A673 (cell line): Measurements from ENCODE around the gene INTS4. TPM values are rescaled to one million over a fixed set of nuclear protein-coding genes. Genes with fewer than 3 reads are reported as not detected.
"Not testable (repeated sequence)": the region's sequence is repeated elsewhere in the genome, so short reads cannot be mapped to it uniquely, and the experiment has no call there.

Experiments
- BruUV-seq: library from RNA; stranded (reverse); fragments of 400-500 nt; replicated peaks from 2 replicates; lab custom pipeline; 2021; lab: Mats Ljungman, UMichigan
- CTCF ChIA-PET: fragments of 300-600 bp; sonication (Branson Sonifier 250); formaldehyde crosslinking; loops from one replicate; lab custom pipeline; 2022; ENCODE audit warnings: antibody characterized with exemption; lab: Charles Lee
- POLR2A ChIA-PET: fragments of 300-600 bp; sonication (Branson Sonifier 250); formaldehyde crosslinking; loops from one replicate; lab custom pipeline; 2022; ENCODE audit warnings: antibody characterized with exemption; ENCODE audit not compliant: low non-redundant PET; lab: Charles Lee
- DNase-seq: peaks from one replicate; pipeline ENCODE4 v3.0.0-alpha.2; 2015; ENCODE audit warnings: low spot score
- H3K27ac ChIP-seq: fragments of 200-600 bp; sonication (generic); 2 replicates; pipeline ENCODE4 v1.5.1; 2016; ENCODE audit warnings: mixed run types, low read depth, mild to moderate bottlenecking, mixed read lengths, antibody characterized with exemption, low read length; ENCODE audit not compliant: poor library complexity, severe bottlenecking
- H3K27me3 ChIP-seq: fragments of 200-600 bp; sonication (generic); replicated peaks from 2 replicates; pipeline ENCODE4 v1.6.1; 2017; ENCODE audit warnings: mixed run types, low read depth, mild to moderate bottlenecking, mixed read lengths, antibody characterized with exemption, low read length; ENCODE audit not compliant: insufficient read depth, poor library complexity
- H3K36me3 ChIP-seq: fragments of 200-600 bp; sonication (generic); 2 replicates; pipeline ENCODE4 v1.6.1; 2016; ENCODE audit warnings: mixed run types, mild to moderate bottlenecking, mixed read lengths, antibody characterized with exemption, low read length; ENCODE audit not compliant: insufficient read depth, poor library complexity, severe bottlenecking
- H3K4me1 ChIP-seq: fragments of 200-600 bp; sonication (generic); 2 replicates; pipeline ENCODE4 v1.6.1; 2017; ENCODE audit warnings: mixed run types, mild to moderate bottlenecking, mixed read lengths, antibody characterized with exemption, low read length; ENCODE audit not compliant: insufficient read depth, poor library complexity, severe bottlenecking
- H3K4me3 ChIP-seq: fragments of 200-600 bp; sonication (generic); 2 replicates; pipeline ENCODE4 v1.5.1; 2016; ENCODE audit warnings: low read depth, mixed run types, mild to moderate bottlenecking, mixed read lengths, low read length; ENCODE audit not compliant: poor library complexity, severe bottlenecking
- H3K9me3 ChIP-seq: fragments of 200-600 bp; sonication (generic); 2 replicates; pipeline ENCODE4 v1.6.1; 2016; ENCODE audit warnings: mixed run types, low read depth, mild to moderate bottlenecking, mixed read lengths, antibody characterized with exemption, low read length; ENCODE audit not compliant: poor library complexity, severe bottlenecking
- EZH2 ChIP-seq: fragments of 200-600 bp; sonication (generic); IDR thresholded peaks from 2 replicates; pipeline ENCODE4 v1.6.1; 2017; ENCODE audit warnings: borderline replicate concordance, low read depth, mild to moderate bottlenecking, mixed read lengths, antibody characterized with exemption, low read length; ENCODE audit not compliant: poor library complexity, severe bottlenecking
- intact Hi-C: fragments of 100-400 bp; cut with micrococcal nuclease; formaldehyde crosslinking; loops from one replicate; pipeline ENCODE4 v1.10.0; 2022; ENCODE audit not compliant: unreplicated experiment
- total RNA-seq: library from RNA; stranded (reverse); gene quantifications from 2 replicates; pipeline ENCODE4 v1.2.3, GENCODE V29; 2021
- TF ChIP-seq, protein P1 (sequence below): fragments of 300-800, 200-600 bp; sonication (generic); conservative IDR thresholded peaks from 2 replicates; pipeline ENCODE4 v1.5.1; 2017; ENCODE audit warnings: low read depth, mild to moderate bottlenecking, antibody characterized with exemption, low read length, moderate library complexity, mixed read lengths

Gene INTS4
- total RNA-seq, 1 experiment from 2014 or later: 66.1 TPM

DNA sequence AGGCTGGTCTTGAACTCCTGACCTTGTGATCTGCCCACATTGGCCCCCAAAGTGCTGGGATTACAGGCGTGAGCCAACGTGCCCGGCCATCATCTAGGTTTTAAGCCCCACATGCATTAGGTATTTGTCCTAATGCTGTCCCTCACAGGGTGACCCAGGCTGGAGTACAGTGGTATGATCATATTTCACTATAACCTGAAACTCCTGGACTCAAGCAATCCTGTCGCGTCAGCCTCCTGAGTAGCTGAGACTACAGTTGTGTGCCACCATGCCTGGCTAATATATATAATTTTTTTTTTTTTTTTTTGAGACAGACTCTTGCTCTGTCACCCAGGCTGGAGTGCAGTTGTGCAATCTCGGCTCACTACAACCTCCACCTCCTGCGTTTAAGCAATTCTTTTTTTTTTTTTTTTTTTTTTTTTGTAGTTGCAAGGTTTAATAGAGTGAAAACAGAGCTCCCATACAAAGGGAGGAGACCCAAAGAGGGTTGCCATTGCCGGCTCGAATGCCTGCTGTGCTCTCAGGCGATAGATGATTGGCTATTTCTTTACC, 136.5 kb downstream of the INTS4 start:
- H3K27ac ChIP-seq, CTCF ChIA-PET, H3K4me3 ChIP-seq, H3K4me1 ChIP-seq, intact Hi-C loops, H3K36me3 ChIP-seq, BruUV-seq, H3K27me3 ChIP-seq, DNase-seq: not testable (repeated sequence)
- H3K9me3 ChIP-seq: peaks cover 17% of the 10 kb centered on the region
- POLR2A ChIA-PET: interaction anchor here (0.7 kb wide), 1 partner anchor 1706 kb away, joined by 11 read pairs; no protein-coding TSS in a partner anchor

DNA sequence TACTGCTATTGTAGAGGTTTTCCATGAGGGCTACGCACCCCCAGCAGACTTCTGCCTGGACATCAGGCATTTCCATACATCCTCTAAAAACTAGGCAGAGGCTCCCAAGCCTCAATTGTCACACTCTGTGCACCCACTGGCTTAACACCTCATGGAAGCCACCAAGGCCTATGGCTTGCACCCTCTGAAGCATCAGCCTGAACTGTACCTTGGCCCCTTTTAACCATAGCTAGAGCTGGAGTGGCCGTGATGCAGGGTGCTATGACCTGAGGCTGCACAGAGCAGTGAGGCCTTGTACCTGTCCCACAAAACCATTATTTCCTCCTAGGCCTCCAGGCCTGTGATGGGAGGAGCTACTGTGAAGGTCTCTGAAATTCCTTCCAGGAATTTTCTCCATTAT, 139.6 kb downstream of the INTS4 start:
- H3K36me3 ChIP-seq: no peaks in the 10 kb centered on the region
- ChIA-PET POLR2A (no interaction called here), CTCF (no interaction called here)
- H3K27me3 ChIP-seq: no peaks in the 10 kb centered on the region
- peaks cover 17% of the 10 kb centered on the region for H3K9me3 ChIP-seq
- H3K27ac ChIP-seq: no peak overlapping the region
- no peak for DNase-seq
- no peak for TF ChIP-seq EZH2
- TF ChIP-seq, protein P1, sequence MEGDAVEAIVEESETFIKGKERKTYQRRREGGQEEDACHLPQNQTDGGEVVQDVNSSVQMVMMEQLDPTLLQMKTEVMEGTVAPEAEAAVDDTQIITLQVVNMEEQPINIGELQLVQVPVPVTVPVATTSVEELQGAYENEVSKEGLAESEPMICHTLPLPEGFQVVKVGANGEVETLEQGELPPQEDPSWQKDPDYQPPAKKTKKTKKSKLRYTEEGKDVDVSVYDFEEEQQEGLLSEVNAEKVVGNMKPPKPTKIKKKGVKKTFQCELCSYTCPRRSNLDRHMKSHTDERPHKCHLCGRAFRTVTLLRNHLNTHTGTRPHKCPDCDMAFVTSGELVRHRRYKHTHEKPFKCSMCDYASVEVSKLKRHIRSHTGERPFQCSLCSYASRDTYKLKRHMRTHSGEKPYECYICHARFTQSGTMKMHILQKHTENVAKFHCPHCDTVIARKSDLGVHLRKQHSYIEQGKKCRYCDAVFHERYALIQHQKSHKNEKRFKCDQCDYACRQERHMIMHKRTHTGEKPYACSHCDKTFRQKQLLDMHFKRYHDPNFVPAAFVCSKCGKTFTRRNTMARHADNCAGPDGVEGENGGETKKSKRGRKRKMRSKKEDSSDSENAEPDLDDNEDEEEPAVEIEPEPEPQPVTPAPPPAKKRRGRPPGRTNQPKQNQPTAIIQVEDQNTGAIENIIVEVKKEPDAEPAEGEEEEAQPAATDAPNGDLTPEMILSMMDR: no peak
- H3K4me3 ChIP-seq: no peak overlapping the region
- BruUV-seq: no TSS peak
- intact Hi-C loops: no loop called here
- no peaks in the 10 kb centered on the region for H3K4me1 ChIP-seq

DNA sequence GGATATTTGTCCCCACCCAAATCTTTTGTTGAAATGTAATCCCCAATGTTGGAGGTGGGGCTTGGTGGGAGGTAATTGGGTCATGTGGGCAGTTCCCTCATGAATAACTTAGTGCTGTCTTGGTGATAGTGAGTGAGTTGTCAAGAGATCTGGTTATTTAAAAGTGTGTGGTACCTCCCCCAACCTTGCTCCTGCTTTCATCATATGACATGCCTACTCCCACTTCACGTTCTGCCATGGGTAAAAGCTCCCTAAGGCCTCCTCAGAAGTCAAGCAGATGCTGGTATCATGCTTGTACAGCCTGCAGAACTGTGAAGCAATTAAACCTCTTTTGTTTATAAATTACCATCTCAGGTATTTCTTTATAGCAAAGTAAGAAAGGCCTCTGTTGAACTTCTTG, 143.0 kb downstream of the INTS4 start:
- Histone ChIP-seq H3K27ac (no peak overlapping the region), H3K36me3 (no peaks in the 10 kb centered on the region), H3K4me1 (no peaks in the 10 kb centered on the region), H3K4me3 (no peak overlapping the region), H3K27me3 (no peaks in the 10 kb centered on the region), H3K9me3 (peaks cover 17% of the 10 kb centered on the region)
- ChIA-PET POLR2A (no interaction called here), CTCF (no interaction called here)
- DNase-seq: no peak
- BruUV-seq: no TSS peak
- intact Hi-C loops: no loop called here
- no peak for TF ChIP-seq EZH2
- TF ChIP-seq, protein P1: no peak

- intact Hi-C loops, H3K4me3 ChIP-seq, CTCF ChIA-PET, H3K9me3 ChIP-seq, H3K27ac ChIP-seq, POLR2A ChIA-PET, DNase-seq, H3K4me1 ChIP-seq, H3K27me3 ChIP-seq, BruUV-seq, H3K36me3 ChIP-seq: not testable (repeated sequence)
Measured at GRCh38 chr11:77843700-77844099, 150.8 kb downstream of the INTS4 start.
